Testis (tissue), 2 donors: ENCODE measurements around the gene ABCA3.

Experiments used
- CTCF ChIP-seq, 3 experiments: fragments of 450-650 bp in 2 of 3; fragments of 200-600 bp in 1 of 3; sonication (generic) in 1 of 3; IDR thresholded peaks; one replicate each; pipeline ENCODE4 v1.5.1; 2016 to 2019; ENCODE audit warnings: antibody characterized with exemption in 3 of 3, mild to moderate bottlenecking in 2 of 3, moderate library complexity in 1 of 3
- POLR2A ChIP-seq: fragments of 450-650 bp; IDR thresholded peaks from one replicate; pipeline ENCODE4 v1.6.1; 2017; ENCODE audit warnings: antibody characterized with exemption, mild to moderate bottlenecking, moderate library complexity

GRCh38 chr16:2388139-2388874, 47.8 kb upstream of the ABCA3 start:
- TF ChIP-seq CTCF (IDR thresholded peaks at IDR 0.05) (no peak), POLR2A (no peak)
